GM12864 (cell line): ENCODE results near the gene EDIL3.

Source experiments
- DNase-seq: peaks from one replicate; pipeline ENCODE4 v3.0.0-alpha.2; 2011; ENCODE audit warnings: low read depth
- H3K4me3 ChIP-seq: 2 replicates; pipeline ENCODE4 v1.5.1; 2011; ENCODE audit warnings: mild to moderate bottlenecking, low read depth, low read length, control low read depth
- TF ChIP-seq, protein P1 (sequence below): IDR thresholded peaks from 2 replicates; pipeline ENCODE4 v1.5.1; 2011; ENCODE audit warnings: low read depth, mild to moderate bottlenecking, moderate library complexity, low read length, control low read depth, inconsistent platforms; ENCODE audit errors: missing control alignments

EDIL3 gene

GRCh38 chr5:84362061-84362720, 22.5 kb downstream of the EDIL3 start:
- TF ChIP-seq, protein P1, sequence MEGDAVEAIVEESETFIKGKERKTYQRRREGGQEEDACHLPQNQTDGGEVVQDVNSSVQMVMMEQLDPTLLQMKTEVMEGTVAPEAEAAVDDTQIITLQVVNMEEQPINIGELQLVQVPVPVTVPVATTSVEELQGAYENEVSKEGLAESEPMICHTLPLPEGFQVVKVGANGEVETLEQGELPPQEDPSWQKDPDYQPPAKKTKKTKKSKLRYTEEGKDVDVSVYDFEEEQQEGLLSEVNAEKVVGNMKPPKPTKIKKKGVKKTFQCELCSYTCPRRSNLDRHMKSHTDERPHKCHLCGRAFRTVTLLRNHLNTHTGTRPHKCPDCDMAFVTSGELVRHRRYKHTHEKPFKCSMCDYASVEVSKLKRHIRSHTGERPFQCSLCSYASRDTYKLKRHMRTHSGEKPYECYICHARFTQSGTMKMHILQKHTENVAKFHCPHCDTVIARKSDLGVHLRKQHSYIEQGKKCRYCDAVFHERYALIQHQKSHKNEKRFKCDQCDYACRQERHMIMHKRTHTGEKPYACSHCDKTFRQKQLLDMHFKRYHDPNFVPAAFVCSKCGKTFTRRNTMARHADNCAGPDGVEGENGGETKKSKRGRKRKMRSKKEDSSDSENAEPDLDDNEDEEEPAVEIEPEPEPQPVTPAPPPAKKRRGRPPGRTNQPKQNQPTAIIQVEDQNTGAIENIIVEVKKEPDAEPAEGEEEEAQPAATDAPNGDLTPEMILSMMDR: no peak
- no peak for DNase-seq
- H3K4me3 ChIP-seq: no peak overlapping the region

DNA sequence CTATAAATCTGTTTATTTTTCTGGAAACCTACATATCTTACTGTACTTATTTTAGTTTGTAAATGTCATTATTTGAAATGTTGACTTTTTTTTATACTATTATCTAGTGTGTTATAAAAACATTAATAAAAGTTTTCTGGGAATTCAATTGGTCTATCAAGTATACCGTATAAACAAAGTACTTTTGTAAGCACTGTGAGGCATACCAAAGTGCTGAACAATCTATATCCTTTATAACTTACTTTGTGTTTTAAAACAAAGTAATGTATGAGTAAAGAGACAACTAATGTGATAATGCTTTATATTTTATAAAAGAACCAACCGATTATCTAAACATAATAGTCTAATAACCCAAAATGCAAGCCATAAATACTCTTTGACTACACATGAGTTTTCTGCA, 23.1 kb downstream of the EDIL3 start:
- no peak overlapping the region for H3K4me3 ChIP-seq
- DNase-seq: no peak
- TF ChIP-seq, protein P1: no peak

DNA sequence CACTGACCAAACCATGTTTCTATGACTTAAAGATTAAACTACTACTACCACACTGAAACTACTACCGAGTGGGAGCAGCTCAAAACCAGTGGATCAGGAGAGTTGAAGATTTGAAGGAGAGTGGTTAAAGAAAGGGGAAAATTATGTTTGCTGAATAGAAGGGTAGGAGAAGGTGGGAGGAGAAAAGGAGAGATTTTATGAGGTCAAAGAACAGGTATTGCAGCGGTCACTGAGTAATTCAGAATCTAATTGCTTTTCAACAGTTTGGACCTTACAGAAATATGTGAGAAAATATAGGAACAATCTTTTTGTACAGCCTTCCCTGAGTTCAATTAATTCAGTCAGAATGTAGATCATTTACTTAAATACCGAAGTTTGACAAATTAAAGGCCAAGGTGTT, 24.6 kb downstream of the EDIL3 start:
- DNase-seq: no peak
- TF ChIP-seq, protein P1: no peak
- H3K4me3 ChIP-seq: no peak overlapping the region

- TF ChIP-seq, protein P1: no peak
- DNase-seq: no peak
- H3K4me3 ChIP-seq: no peak overlapping the region
These were observed 30.6 kb downstream of the EDIL3 start for GRCh38 chr5:84354101-84354500.

- no peak for DNase-seq
- no peak overlapping the region for H3K4me3 ChIP-seq
- TF ChIP-seq, protein P1: no peak
These were observed 39.9 kb downstream of the EDIL3 start for GRCh38 chr5:84344788-84345187.

DNA sequence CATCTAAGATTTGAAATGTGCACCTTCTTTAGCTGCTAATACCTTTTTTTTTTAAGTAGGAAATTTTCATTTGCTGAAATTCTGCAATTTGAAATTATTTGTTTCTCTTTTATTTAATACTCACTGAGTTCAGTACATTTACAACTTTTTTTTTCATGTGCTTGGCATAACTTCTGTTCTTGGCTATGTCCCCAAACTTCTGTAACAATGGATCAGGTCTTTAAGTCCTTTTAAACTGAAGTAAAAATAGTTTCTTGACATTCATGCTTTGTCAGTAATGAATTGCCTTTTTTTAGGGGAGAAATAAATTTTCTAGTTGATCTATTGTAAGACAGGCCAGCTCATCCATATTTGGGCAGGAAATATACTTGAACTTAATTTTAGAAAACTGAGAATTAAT, 41.5 kb downstream of the EDIL3 start:
- no peak for DNase-seq
- TF ChIP-seq, protein P1: no peak
- no peak overlapping the region for H3K4me3 ChIP-seq

DNA sequence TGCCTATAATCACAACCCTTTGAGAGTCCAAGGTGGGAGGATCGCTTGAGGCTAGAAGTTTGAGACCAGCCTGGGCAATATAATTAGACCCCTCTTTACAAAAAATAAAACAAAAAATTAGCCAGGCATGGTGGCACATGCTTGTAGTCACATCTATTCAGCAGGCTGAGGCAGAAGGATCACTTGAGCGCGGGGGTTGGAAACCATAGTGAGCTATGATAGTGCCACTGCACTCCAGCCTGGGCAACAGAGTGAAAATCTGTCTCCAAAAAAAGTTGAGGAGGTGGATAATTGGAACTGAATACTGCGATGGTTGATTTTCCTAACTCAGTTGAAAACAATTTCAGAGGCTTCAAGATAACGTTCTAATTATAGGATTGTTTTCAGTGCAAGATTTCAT, 52.6 kb downstream of the EDIL3 start:
- TF ChIP-seq, protein P1: no peak
- no peak overlapping the region for H3K4me3 ChIP-seq
- DNase-seq: no peak
